ENCODE measurements around the gene SPATA13.
"Not testable (repeated sequence)": the region's sequence is repeated elsewhere in the genome, so short reads cannot be mapped to it uniquely, and the experiment has no call there.

SPATA13 gene

GRCh38 chr13:24160458-24161009 lies at the start of gene SPATA13:
Gene SPATA13 (plus strand): TSS chr13:24160720. CDS start chr13:24222930, 62,210 bp downstream.
- peak; percentile 87 for DNase-seq

- no peak for DNase-seq
Observed at GRCh38 chr13:24112791-24113190, 47.7 kb upstream of the SPATA13 start.

- no peak for DNase-seq
Observed at GRCh38 chr13:24115671-24116070, 44.8 kb upstream of the SPATA13 start.

DNA sequence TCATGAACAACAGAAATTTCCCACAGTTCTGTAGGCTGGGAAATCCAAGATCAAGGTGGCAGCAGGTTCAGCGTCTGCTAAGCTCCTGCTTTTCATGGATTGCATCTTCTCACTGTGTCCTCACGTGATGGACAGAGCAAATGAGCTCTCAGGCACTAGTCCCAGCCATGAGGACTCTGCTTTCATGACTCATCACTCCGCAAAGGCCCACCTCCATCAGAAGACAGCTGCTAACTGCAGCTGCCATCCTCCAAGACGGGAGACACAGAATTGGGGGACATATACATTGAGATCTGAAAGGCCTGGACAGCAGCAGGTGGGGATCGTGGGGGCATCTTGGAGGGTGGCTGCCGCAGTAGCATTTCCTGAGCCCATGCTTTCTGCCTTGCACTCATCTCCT lies 44.4 kb upstream of the SPATA13 start:
- no peak for DNase-seq

DNA sequence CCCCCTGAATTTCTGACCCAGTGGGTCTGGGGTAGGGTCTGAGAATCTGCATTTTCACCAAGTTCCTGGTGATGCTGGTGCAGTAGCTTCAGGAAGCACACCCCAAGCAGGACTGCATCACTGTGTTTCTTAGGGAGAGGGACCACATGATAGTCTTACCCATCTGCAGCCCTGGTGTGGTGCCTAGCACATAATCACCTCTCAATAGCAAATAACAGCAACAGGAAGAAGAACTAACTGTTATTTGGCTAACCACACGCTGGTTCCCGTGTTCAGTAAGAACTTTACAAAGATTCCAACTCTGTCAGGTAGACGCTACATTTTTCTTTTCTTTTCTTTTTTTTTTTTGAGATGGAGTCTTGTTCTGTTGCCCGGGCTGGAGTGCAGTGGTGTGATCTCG lies 41.9 kb upstream of the SPATA13 start:
- DNase-seq: no peak

DNA sequence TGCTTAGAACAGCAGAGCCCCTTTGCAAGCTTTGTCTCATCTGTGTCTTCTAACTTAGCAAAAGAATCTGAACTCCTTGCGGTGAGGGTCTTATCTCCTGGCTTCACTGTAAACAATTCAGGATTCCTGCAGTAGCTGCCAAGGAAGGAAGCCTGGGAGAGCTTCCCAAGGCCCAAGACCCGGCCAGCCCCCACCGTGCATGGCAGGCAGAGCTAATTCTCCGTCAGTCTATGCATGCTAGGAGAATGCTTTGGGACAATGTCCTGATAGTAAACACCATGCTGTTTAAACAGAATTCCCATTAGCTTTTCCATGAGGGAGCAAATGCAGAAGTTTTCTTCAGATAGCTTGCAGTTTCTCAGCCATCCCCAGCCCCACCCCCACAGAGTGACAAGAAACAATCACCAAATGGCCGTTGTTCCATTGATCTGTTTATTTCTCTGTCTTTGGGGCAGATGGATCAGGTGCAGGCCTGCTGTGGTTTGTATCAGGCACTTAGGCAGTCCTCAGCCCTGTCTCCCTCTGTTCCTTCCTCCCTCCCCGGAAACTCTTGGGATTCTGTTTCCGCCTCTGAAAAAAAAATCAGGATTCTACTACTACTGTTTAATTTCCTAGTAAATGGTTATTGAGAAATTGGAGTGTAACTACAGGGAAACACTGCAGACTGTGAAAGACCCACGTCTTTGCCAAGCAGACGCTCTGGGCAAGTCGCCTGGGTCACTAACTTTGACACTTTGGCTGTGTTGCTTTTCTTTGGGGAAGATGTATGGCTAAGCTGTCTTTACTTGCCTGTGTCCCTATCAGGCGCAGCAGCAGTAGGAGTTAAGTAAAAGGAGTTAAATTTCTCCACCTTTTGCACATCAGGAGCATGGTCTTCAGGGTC lies 40.7 kb upstream of the SPATA13 start:
- no peak for DNase-seq

DNA sequence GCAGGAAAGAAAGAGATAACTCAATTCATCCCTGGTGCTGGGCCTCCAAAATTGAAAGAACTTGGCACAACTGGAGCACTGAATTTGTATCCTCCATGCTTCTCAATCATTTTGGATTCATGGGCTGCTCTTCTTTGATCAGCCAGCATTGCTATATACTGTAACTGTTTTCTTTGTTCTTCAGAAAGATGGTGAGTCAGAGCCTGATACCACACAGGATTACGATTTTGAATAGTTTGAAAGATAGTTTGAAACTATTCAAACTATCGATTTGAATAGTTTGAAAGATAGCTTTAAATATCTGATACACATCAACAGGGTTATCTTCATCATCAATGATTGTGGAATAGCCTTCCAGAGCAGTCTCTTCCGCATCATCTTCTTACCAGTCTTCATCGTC lies 38.5 kb upstream of the SPATA13 start:
- not testable (repeated sequence) for DNase-seq

- no peak for DNase-seq
Observed at GRCh38 chr13:24122569-24122968, 38.0 kb upstream of the SPATA13 start.

DNA sequence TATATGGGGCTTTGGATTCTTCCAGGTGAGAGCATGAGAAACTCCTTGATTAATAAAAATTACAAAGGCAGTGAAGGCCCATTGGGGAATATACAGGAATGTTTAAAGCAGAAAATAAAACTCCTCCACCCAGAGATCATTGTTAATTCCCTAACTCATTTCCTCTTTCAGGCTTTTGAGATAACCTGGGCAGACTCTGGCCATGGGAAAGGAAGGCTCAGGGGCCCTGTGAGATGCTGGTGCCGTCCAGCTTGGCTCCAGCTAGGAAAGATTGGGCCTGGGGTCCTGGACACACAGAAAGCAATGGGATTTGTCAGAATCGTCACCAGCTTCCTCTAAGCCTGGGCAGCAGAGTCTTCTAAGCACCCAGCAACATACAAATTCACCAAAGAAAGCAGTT lies 36.8 kb upstream of the SPATA13 start:
- DNase-seq: no peak

- no peak for DNase-seq
Observed at GRCh38 chr13:24124789-24125476, 35.6 kb upstream of the SPATA13 start.

- no peak for DNase-seq
Observed at GRCh38 chr13:24127116-24127631, 33.3 kb upstream of the SPATA13 start.

DNA sequence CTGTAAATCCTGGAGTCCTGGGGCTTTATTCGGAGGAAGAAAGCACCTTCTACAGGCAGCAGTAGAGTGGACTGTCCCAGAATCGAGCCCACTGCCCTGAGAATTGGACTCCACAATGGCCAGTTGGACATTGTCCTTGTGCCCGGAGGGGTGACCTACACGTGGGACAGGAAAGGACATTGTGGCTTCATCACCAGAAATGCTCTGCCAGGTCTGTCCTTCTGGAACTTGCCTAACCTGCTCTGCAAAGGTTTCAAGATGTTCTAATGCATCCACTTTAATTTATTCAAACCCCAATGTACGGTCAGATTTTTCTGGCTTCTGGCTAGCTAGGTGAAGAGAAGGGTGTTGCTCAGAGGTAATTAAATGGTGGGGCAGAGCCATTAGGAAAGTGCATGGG lies 32.4 kb upstream of the SPATA13 start:
- DNase-seq: no peak

- DNase-seq: no peak
Observed at GRCh38 chr13:24128962-24129361, 31.6 kb upstream of the SPATA13 start.

- DNase-seq: no peak
Observed at GRCh38 chr13:24129914-24130774, 30.4 kb upstream of the SPATA13 start.

DNA sequence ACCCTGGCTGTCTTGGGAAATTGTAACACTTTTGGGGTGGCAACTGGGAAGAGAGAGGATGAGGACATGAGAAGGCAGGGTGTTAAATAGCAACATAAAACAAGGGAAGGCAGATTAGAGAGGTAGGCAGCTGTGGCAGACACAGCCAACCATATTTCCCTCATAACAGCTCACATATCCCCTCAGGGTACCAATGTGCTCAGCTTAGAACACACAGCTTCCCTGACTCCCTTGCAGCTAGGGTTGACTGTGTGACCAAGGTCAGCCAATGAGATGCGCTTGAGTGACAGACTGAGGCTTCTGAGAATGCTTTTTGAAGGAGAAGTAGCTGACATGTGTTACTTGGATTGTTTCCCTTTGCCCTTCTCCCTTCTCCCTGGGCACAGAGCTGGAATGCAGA lies 28.8 kb upstream of the SPATA13 start:
- DNase-seq: no peak

GRCh38 chr13:24133021-24133795 lies 27.3 kb upstream of the SPATA13 start:
- DNase-seq: no peak

- no peak for DNase-seq
Observed at GRCh38 chr13:24134231-24134630, 26.3 kb upstream of the SPATA13 start.

DNA sequence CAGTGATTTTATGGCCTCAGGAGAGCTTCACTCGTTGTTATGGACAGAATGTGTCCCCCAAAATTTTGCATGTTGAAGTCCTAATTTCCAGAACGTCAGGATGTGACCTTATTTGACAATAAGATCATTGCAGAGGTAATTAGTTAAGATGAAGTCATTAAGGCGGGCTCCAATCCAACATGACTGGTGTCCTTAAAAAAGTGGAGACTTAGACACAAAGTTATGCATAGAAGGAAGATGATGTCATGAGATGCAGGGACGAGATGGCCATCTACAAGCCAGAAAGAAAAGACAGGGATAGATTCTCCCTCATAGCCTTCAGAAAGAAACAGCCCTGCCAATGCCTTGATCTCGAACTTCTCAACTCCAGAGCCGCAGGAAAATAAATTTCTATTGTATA lies 25.8 kb upstream of the SPATA13 start:
- DNase-seq: no peak

DNA sequence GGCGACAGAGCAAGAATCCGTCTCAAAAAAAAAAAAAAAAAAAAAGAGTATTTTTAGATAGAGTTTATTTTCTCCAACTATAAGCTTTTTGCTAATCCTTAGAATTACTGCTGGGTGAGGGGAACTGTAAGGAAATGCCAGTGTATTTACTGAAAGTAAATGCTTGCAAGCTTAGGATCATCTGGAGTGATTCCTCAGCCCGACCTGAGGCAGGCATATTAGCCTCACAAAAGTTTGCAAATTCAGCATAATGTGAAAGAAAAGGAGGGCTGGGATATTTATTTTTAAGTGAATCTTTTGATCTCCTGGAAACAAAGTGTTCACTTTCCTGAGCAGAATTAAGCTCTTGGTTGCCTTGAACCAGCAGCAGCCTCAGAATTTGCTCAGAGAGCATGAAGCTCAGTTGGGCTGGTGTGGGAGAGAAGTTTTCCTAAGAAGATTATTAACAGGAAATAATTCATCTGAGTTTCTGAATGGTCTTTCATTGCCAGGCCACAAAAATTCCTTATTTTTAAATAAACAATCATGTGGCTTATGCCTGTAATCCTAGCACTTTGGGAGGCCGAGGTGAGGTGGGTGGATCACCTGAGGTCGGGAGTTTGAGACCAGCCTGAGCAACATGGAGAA lies 24.7 kb upstream of the SPATA13 start:
- no peak for DNase-seq

GRCh38 chr13:24138911-24139310 lies 21.6 kb upstream of the SPATA13 start:
- no peak for DNase-seq

DNA sequence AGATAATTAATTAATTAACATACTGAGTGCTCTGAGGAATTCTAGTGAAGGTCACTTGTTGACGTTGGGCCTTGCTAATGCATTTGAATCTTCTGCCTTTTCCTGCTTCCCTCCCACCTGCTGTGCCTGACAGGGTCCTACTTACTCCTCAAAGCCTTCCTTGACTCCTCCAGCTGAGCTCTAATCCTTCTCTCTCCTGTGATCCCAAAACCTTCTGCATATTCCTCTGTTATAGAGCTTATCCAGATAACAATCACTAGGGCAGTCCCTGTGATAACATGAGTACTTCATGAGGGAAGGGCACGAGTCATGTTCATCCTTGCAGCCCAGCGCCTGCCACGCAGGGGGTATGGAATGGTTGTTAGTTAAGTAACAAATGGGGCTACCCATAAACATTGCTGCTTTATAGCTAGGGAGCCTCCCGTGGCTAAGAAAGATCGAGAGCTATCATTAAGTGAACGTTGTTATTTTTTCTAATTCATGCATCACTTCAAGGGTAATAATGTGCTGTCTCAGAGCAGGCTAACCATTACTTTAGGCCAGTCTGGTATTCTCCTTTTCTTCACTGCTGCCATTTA lies 19.1 kb upstream of the SPATA13 start:
- no peak for DNase-seq

Data from activated effector memory CD4-positive, alpha-beta T cell treated with Interleukin-2 at 50 U/mL for 16 hours (primary cell).